ENCODE results near the gene ZNF140.

DNA sequence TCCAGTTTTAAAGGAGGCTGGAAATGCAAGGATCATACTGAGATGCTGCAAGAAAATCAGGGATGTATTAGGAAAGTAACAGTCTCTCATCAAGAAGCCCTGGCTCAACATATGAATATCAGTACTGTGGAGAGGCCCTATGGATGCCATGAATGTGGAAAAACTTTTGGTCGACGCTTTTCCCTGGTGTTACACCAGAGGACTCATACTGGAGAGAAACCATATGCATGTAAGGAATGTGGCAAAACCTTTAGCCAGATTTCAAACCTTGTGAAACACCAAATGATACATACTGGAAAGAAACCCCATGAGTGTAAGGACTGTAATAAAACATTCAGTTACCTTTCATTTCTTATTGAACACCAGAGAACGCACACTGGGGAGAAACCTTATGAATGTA is 24.9 kb downstream of the ZNF140 start:
- TF ChIP-seq, protein P1, sequence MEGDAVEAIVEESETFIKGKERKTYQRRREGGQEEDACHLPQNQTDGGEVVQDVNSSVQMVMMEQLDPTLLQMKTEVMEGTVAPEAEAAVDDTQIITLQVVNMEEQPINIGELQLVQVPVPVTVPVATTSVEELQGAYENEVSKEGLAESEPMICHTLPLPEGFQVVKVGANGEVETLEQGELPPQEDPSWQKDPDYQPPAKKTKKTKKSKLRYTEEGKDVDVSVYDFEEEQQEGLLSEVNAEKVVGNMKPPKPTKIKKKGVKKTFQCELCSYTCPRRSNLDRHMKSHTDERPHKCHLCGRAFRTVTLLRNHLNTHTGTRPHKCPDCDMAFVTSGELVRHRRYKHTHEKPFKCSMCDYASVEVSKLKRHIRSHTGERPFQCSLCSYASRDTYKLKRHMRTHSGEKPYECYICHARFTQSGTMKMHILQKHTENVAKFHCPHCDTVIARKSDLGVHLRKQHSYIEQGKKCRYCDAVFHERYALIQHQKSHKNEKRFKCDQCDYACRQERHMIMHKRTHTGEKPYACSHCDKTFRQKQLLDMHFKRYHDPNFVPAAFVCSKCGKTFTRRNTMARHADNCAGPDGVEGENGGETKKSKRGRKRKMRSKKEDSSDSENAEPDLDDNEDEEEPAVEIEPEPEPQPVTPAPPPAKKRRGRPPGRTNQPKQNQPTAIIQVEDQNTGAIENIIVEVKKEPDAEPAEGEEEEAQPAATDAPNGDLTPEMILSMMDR (IDR thresholded peaks at IDR 0.05) = no peak
- no peak for TF ChIP-seq POLR2A (IDR thresholded peaks at IDR 0.05)
